Right lobe of liver (tissue), 6 donors: ENCODE data around the gene TMEM245. TPM values are rescaled to one million over a fixed set of nuclear protein-coding genes. Genes with fewer than 3 reads are reported as not detected.

Experiments
- ATAC-seq, 4 donors: fragments of 200-7000 bp; cut with Tn5 transposase; one replicate each; pipeline ENCODE4 v1.9.1; 2020; ENCODE audit warnings: mild to moderate bottlenecking in 4 of 4, moderate library complexity in 4 of 4
- DNase-seq, 3 donors: peaks; one replicate each; pipeline ENCODE4 v3.0.0-alpha.2; 2020
- H3K27ac ChIP-seq, 3 donors: fragments of 200-600 bp; one replicate each; pipeline ENCODE4 v1.8.0; 2022
- H3K27me3 ChIP-seq, 2 donors: fragments of 200-600 bp; one replicate each; pipeline ENCODE4 v1.8.0; 2022
- H3K36me3 ChIP-seq, 4 donors: fragments of 200-600 bp; sonication (generic) in 1 of 4; one replicate each; pipeline versions ENCODE4 v1.5.1 to v1.8.0; 2017 to 2022; ENCODE audit warnings: control low read depth in 1 of 4
- H3K4me1 ChIP-seq, 4 donors: fragments of 200-600 bp; sonication (generic) in 1 of 4; one replicate each; pipeline versions ENCODE4 v1.5.1 to v1.8.0; 2017 to 2022; ENCODE audit warnings: control low read depth in 1 of 4
- H3K4me3 ChIP-seq, 3 donors: fragments of 200-600 bp; one replicate each; pipeline ENCODE4 v1.8.0; 2022
- H3K9me3 ChIP-seq, 4 donors: fragments of 200-600 bp; sonication (generic) in 1 of 4; one replicate each; pipeline versions ENCODE4 v1.5.1 to v1.8.0; 2017 to 2022; ENCODE audit warnings: control low read depth in 1 of 4
- CTCF ChIP-seq, 4 donors: fragments of 200-600 bp in 3 of 4; fragments of 450-650 bp in 1 of 4; IDR thresholded peaks; one replicate each; pipeline versions ENCODE4 v1.5.1 to v1.8.0; 2016 to 2022; ENCODE audit warnings: antibody characterized with exemption in 4 of 4, mild to moderate bottlenecking in 2 of 4
- POLR2A ChIP-seq: fragments of 450-650 bp; IDR thresholded peaks from one replicate; pipeline ENCODE4 v1.6.1; 2017; ENCODE audit warnings: antibody characterized with exemption, mild to moderate bottlenecking
- WGBS: methylation state at CpG from one replicate; pipeline ENCODE4 v1.1.6; 2018; ENCODE audit warnings: low coverage, low lambda C conversion rate; ENCODE audit not compliant: insufficient coverage; ENCODE audit errors: missing lambda C conversion rate; 5-methylcytosine and 5-hydroxymethylcytosine counted together
- intact Hi-C, 2 donors: fragments of 100-400 bp; cut with DNase I; formaldehyde crosslinking; loops; one replicate each; pipeline versions ENCODE4 v1.11.2 to v1.14.1; 2022
- total RNA-seq, 6 experiments: library from RNA; depleted of rRNA in 2 of 6; stranded (reverse); fragments of >200 nt in 2 of 6; fragmentation: NEBNext Ultra II Directional in 3 of 6; extraction: Animal tissue kit (Norgen Biotek cat#: 25700) in 3 of 6; gene quantifications; one replicate each; pipeline versions ENCODE4 v1.1.0 to v1.2.4, GENCODE V29; 2016 to 2023
- donor health status: DM: no; HTN: yes; CAD: no.
- donor health status: DM: no; HTN: no; CAD: no.
- donor health status: DM: no; HTN: no; CAD: no.
- donor health status: DM: no; HTN: yes; CAD: no.
- donor health status: DM: no; HTN: yes; CAD: no.

TMEM245 gene
- total RNA-seq, 6 experiments from 2014 or later, result 24.7 to 39.5 (median 36.8) TPM

GRCh38 chr9:109092587-109092986, 27.2 kb downstream of the TMEM245 start:
- no peak for TF ChIP-seq CTCF (IDR thresholded peaks at IDR 0.05)
- TF ChIP-seq POLR2A, result no peak
- intact Hi-C loops, result no loop called here

GRCh38 chr9:109092051-109092580, 27.6 kb downstream of the TMEM245 start:
- Histone ChIP-seq H3K27me3 (no peaks in the 10 kb centered on the region), H3K27ac (no peak overlapping the region), H3K9me3 (no peaks in the 10 kb centered on the region), H3K4me1 (no peaks in the 10 kb centered on the region), H3K36me3 (peaks cover 0 to 45% (median under 1%) of the 10 kb centered on the region in 4 donors), H3K4me3 (no peak overlapping the region)
- intact Hi-C loops, result no loop called here
- DNase-seq, result no peak
- no peak for ATAC-seq
- no peak for TF ChIP-seq POLR2A
- no peak for TF ChIP-seq CTCF (IDR thresholded peaks at IDR 0.05)

More at GRCh38 chr9:109092587-109092986, 27.2 kb downstream of the TMEM245 start:
- Histone ChIP-seq H3K27ac (no peak overlapping the region), H3K4me3 (no peak overlapping the region), H3K9me3 (no peaks in the 10 kb centered on the region), H3K36me3 (peaks cover 0 to 40% (median under 1%) of the 10 kb centered on the region in 4 donors), H3K27me3 (no peaks in the 10 kb centered on the region), H3K4me1 (peaks cover 0 to 2% (median 0%) of the 10 kb centered on the region in 4 donors)
- DNase-seq (no peak), ATAC-seq (no peak)
- 33% methylated on average over 1 of the region's 1 CpG for WGBS

GRCh38 chr9:109088221-109088620, 31.5 kb downstream of the TMEM245 start:
- peaks cover 0 to 50% (median 0%) of the 10 kb centered on the region in 4 donors for H3K36me3 ChIP-seq
- 91% methylated on average over 7 of the region's 7 CpGs for WGBS

GRCh38 chr9:109087795-109088194, 32.0 kb downstream of the TMEM245 start:
- Histone ChIP-seq H3K4me1 (no peaks in the 10 kb centered on the region), H3K27me3 (no peaks in the 10 kb centered on the region), H3K9me3 (no peaks in the 10 kb centered on the region), H3K27ac (no peak overlapping the region), H3K36me3 (peaks cover 0 to 50% (median 0%) of the 10 kb centered on the region in 4 donors), H3K4me3 (no peak overlapping the region)
- DNase-seq, result no peak
- ATAC-seq, result no peak
- 75% methylated on average over 2 of the region's 2 CpGs for WGBS
- intact Hi-C loops, result no loop called here
- TF ChIP-seq POLR2A, result no peak
- TF ChIP-seq CTCF (IDR thresholded peaks at IDR 0.05), result no peak

More at GRCh38 chr9:109088221-109088620, 31.5 kb downstream of the TMEM245 start:
- no peaks in the 10 kb centered on the region for H3K9me3 ChIP-seq
- intact Hi-C loops, result no loop called here
- no peak for ATAC-seq
- no peak for DNase-seq
- no peak overlapping the region for H3K27ac ChIP-seq
- no peak overlapping the region for H3K4me3 ChIP-seq
- TF ChIP-seq POLR2A, result no peak
- no peak for TF ChIP-seq CTCF (IDR thresholded peaks at IDR 0.05)
- no peaks in the 10 kb centered on the region for H3K27me3 ChIP-seq
- no peaks in the 10 kb centered on the region for H3K4me1 ChIP-seq
